HL-60 (cell line): ENCODE results near the gene KIAA1217.

Experiments used
- DNase-seq, 2 experiments: peaks; one replicate each; pipeline ENCODE4 v3.0.0-alpha.2; 2010 to 2020; ENCODE audit warnings: low read depth in 1 of 2, low spot score in 1 of 2
- H3K27ac ChIP-seq: fragments of 250-450 bp; sonication (Bioruptor Pico); replicated peaks from 2 replicates; pipeline ENCODE4 v1.5.1; 2020; ENCODE audit warnings: mild to moderate bottlenecking, moderate library complexity
- H3K27me3 ChIP-seq: fragments of 250-450 bp; sonication (Bioruptor Pico); 2 replicates; pipeline ENCODE4 v1.5.1; 2021; ENCODE audit warnings: mild to moderate bottlenecking, moderate library complexity; ENCODE audit not compliant: insufficient read depth, poor library complexity, severe bottlenecking
- H3K4me3 ChIP-seq: replicated peaks from 2 replicates; pipeline ENCODE4 v1.5.1; 2011; ENCODE audit warnings: mild to moderate bottlenecking, control low read depth, low read length; ENCODE audit not compliant: insufficient read depth
- CTCF ChIP-seq: IDR thresholded peaks from one replicate; pipeline ENCODE4 v1.5.1; 2011; ENCODE audit warnings: low read length, control low read depth, inconsistent platforms; ENCODE audit not compliant: insufficient read depth
- GABPA ChIP-seq: IDR thresholded peaks from 2 replicates; pipeline ENCODE4 v1.6.1; 2012; ENCODE audit warnings: low read depth
- POLR2AphosphoS5 ChIP-seq: IDR thresholded peaks from 2 replicates; pipeline ENCODE4 v1.6.1; 2012; ENCODE audit warnings: low read depth
- REST ChIP-seq: IDR thresholded peaks from 2 replicates; pipeline ENCODE4 v1.6.1; 2012; ENCODE audit warnings: low read depth; ENCODE audit not compliant: insufficient replicate concordance
- SPI1 ChIP-seq: IDR thresholded peaks from 2 replicates; pipeline ENCODE4 v1.6.1; 2012; ENCODE audit warnings: low read depth, mild to moderate bottlenecking, borderline replicate concordance

Gene KIAA1217

GRCh38 chr10:24206334-24206733 lies 2.6 kb upstream of the KIAA1217 start:
- Histone ChIP-seq H3K27ac (no peak overlapping the region), H3K4me3 (no peak overlapping the region), H3K27me3 (no peaks in the 10 kb centered on the region)
- TF ChIP-seq CTCF (no peak), SPI1 (no peak), REST (no peak), POLR2AphosphoS5 (no peak), GABPA (no peak)
- DNase-seq = no peak

- no peak overlapping the region for H3K27ac ChIP-seq
- TF ChIP-seq CTCF (no peak), REST (no peak), GABPA (no peak), POLR2AphosphoS5 (no peak), SPI1 (no peak)
These were observed 2.0 kb upstream of the KIAA1217 start for GRCh38 chr10:24206926-24207325.

GRCh38 chr10:24207341-24207740 lies 1.6 kb upstream of the KIAA1217 start:
- TF ChIP-seq REST = no peak
- no peak for TF ChIP-seq CTCF
- no peak for TF ChIP-seq SPI1
- TF ChIP-seq GABPA = no peak
- no peak for TF ChIP-seq POLR2AphosphoS5
- no peak for DNase-seq
- Histone ChIP-seq H3K27ac (no peak overlapping the region), H3K27me3 (no peaks in the 10 kb centered on the region), H3K4me3 (no peak overlapping the region)

More at GRCh38 chr10:24206926-24207325, 2.0 kb upstream of the KIAA1217 start:
- Histone ChIP-seq H3K4me3 (no peak overlapping the region), H3K27me3 (no peaks in the 10 kb centered on the region)
- no peak for DNase-seq
